Keratinocyte (primary cell): ENCODE results near the gene MYT1. TPM values are rescaled to one million over a fixed set of nuclear protein-coding genes. Genes with fewer than 3 reads are reported as not detected.

Experiments used
- DNase-seq: peaks from one replicate; pipeline ENCODE4 v3.0.0-alpha.2; 2011; ENCODE audit warnings: low read depth, missing footprints, low spot score
- FAIRE-seq: peaks from 2 replicates; lab custom pipeline; 2011; peaks lifted over from hg19 to GRCh38; lab: Jason Lieb, UNC
- H2AFZ ChIP-seq: 2 replicates; pipeline ENCODE4 v1.6.0; 2012; ENCODE audit warnings: low read length, control low read depth, inconsistent platforms; ENCODE audit not compliant: control insufficient read depth
- H3K27ac ChIP-seq: 2 replicates; pipeline ENCODE4 v1.5.1; 2011; ENCODE audit warnings: low read length; ENCODE audit not compliant: control insufficient read depth, insufficient read depth
- H3K27me3 ChIP-seq: 3 replicates; pipeline ENCODE4 v1.6.0; 2011; ENCODE audit warnings: low read length; ENCODE audit not compliant: control insufficient read depth, insufficient read depth; ENCODE audit errors: extremely low read depth
- H3K36me3 ChIP-seq, 2 experiments: 2 replicates in 1 of 2; 3 replicates in 1 of 2; pipeline ENCODE4 v1.5.1; 2011; ENCODE audit warnings: low read length in 2 of 2, mild to moderate bottlenecking in 1 of 2; ENCODE audit not compliant: control insufficient read depth in 2 of 2, insufficient read depth in 2 of 2; ENCODE audit errors: extremely low read depth in 1 of 2
- H3K4me1 ChIP-seq: 3 replicates; pipeline ENCODE4 v1.5.1; 2011; ENCODE audit warnings: low read length; ENCODE audit not compliant: control insufficient read depth, insufficient read depth; ENCODE audit errors: extremely low read depth
- H3K4me2 ChIP-seq: 3 replicates; pipeline ENCODE4 v1.6.0; 2011; ENCODE audit warnings: low read depth, low read length; ENCODE audit not compliant: control insufficient read depth, insufficient read depth; ENCODE audit errors: extremely low read depth
- H3K4me3 ChIP-seq, 3 experiments: fragments of 200-600 bp in 1 of 3; sonication (generic) in 1 of 3; 2 replicates in 2 of 3; 3 replicates in 1 of 3; pipeline ENCODE4 v1.5.1; 2011 to 2016; ENCODE audit warnings: low read length in 3 of 3, mild to moderate bottlenecking in 3 of 3, control low read depth in 2 of 3, inconsistent platforms in 1 of 3, low read depth in 1 of 3, mixed read lengths in 1 of 3, mixed run types in 1 of 3, moderate library complexity in 1 of 3; ENCODE audit not compliant: control insufficient read depth in 2 of 3, insufficient read depth in 2 of 3; ENCODE audit errors: extremely low read depth in 1 of 3
- H3K79me2 ChIP-seq: 2 replicates; pipeline ENCODE4 v1.6.0; 2012; ENCODE audit warnings: low read length; ENCODE audit not compliant: control insufficient read depth, insufficient read depth
- H3K9ac ChIP-seq: 3 replicates; pipeline ENCODE4 v1.6.0; 2011; ENCODE audit warnings: low read length; ENCODE audit not compliant: control insufficient read depth, insufficient read depth; ENCODE audit errors: extremely low read depth
- H3K9me1 ChIP-seq: 3 replicates; pipeline ENCODE4 v1.6.0; 2011; ENCODE audit warnings: low read length; ENCODE audit not compliant: control insufficient read depth, insufficient read depth; ENCODE audit errors: extremely low read depth
- H3K9me3 ChIP-seq: 2 replicates; pipeline ENCODE4 v1.5.1; 2012; ENCODE audit warnings: low read depth, low read length; ENCODE audit not compliant: control insufficient read depth
- H4K20me1 ChIP-seq: 3 replicates; pipeline ENCODE4 v1.6.0; 2011; ENCODE audit warnings: low read length; ENCODE audit not compliant: control insufficient read depth, insufficient read depth; ENCODE audit errors: extremely low read depth
- CTCF ChIP-seq, 3 experiments: IDR thresholded peaks in 1 of 3; conservative IDR thresholded peaks in 1 of 3; optimal IDR thresholded peaks in 1 of 3; 2 replicates in 2 of 3; 3 replicates in 1 of 3; pipeline versions ENCODE3 to v1.5.1; 2011; ENCODE audit warnings: low read length in 3 of 3, mild to moderate bottlenecking in 3 of 3, moderate library complexity in 2 of 3, control low read depth in 1 of 3, inconsistent platforms in 1 of 3; ENCODE audit not compliant: insufficient read depth in 2 of 3; ENCODE audit errors: extremely low read depth in 1 of 3
- EZH2 ChIP-seq: IDR thresholded peaks from one replicate; pipeline ENCODE4 v1.6.1; 2012; ENCODE audit warnings: inconsistent platforms, mild to moderate bottlenecking, low read length, moderate library complexity
- dilution Hi-C: fragments of 300-500 bp; cut with MboI; formaldehyde crosslinking; loops from one replicate; pipeline ENCODE4 v1.7.0; 2020; ENCODE audit warnings: low sequenced_read_pairs; ENCODE audit not compliant: extremely low pct_ligation_motif_present
- polyA plus RNA-seq, 5 experiments: library from polyadenylated mRNA; depleted of rRNA in 3 of 5; stranded (reverse) in 3 of 5; stranded (forward) in 1 of 5; unstranded in 1 of 5; fragments of >200 nt; gene quantifications; 1 replicate in 1 of 5; 2 replicates in 3 of 5; 3 replicates in 1 of 5; pipeline versions ENCODE4 v1.2.1 to v1.2.3, GENCODE V29; 2011 to 2012; ENCODE audit warnings: missing spikeins in 2 of 5, low read depth in 1 of 5, low replicate concordance in 1 of 5

Gene MYT1
- polyA plus RNA-seq, 1 donor (not counting 4 experiments of a cell fraction or from before 2014, with no cell fraction given): not detected

- FAIRE-seq (no peak), DNase-seq (no peak)
- Histone ChIP-seq H3K9me3 (no peaks in the 10 kb centered on the region), H3K79me2 (no peaks in the 10 kb centered on the region), H3K27me3 (peaks cover 38% of the 10 kb centered on the region), H3K4me2 (no peak overlapping the region), H3K9me1 (no peaks in the 10 kb centered on the region), H3K36me3 (no peaks in the 10 kb centered on the region), H3K9ac (no peak overlapping the region), H3K27ac (no peak overlapping the region), H2AFZ (no peak overlapping the region), H4K20me1 (no peaks in the 10 kb centered on the region), H3K4me1 (no peaks in the 10 kb centered on the region), H3K4me3 (no peak overlapping the region)
- dilution Hi-C loops: no loop called here
- TF ChIP-seq CTCF (optimal IDR thresholded peaks at IDR 0.05 in 1 of 3, IDR thresholded peaks at IDR 0.05 in 1 of 3, conservative IDR thresholded peaks at IDR 0.05 in 1 of 3; ENCODE audit: extremely low read depth in 1 of 3, insufficient read depth in 2 of 3, low read length in 3 of 3) (no peak), EZH2 (no peak)
Observed at GRCh38 chr20:64159286-64159680, 5.0 kb upstream of the MYT1 start.

- dilution Hi-C loops: no loop called here
- no peak overlapping the region for H3K4me3 ChIP-seq
- no peak overlapping the region for H2AFZ ChIP-seq
- FAIRE-seq (no peak), DNase-seq (no peak)
- no peak overlapping the region for H3K27ac ChIP-seq
- no peak overlapping the region for H3K9ac ChIP-seq
- H3K79me2 ChIP-seq: no peaks in the 10 kb centered on the region
- no peaks in the 10 kb centered on the region for H3K36me3 ChIP-seq
- no peak for TF ChIP-seq EZH2
- TF ChIP-seq CTCF (optimal IDR thresholded peaks at IDR 0.05 in 1 of 3, IDR thresholded peaks at IDR 0.05 in 1 of 3, conservative IDR thresholded peaks at IDR 0.05 in 1 of 3; ENCODE audit: extremely low read depth in 1 of 3, insufficient read depth in 2 of 3, low read length in 3 of 3): no peak
- no peaks in the 10 kb centered on the region for H3K9me1 ChIP-seq
- no peaks in the 10 kb centered on the region for H3K4me1 ChIP-seq
- H3K27me3 ChIP-seq: peaks cover 38% of the 10 kb centered on the region
- no peaks in the 10 kb centered on the region for H4K20me1 ChIP-seq
- H3K4me2 ChIP-seq: no peak overlapping the region
- no peaks in the 10 kb centered on the region for H3K9me3 ChIP-seq
Observed at GRCh38 chr20:64159711-64160110, 4.5 kb upstream of the MYT1 start.
